Mucosa of descending colon (tissue), 3 donors: ENCODE data around the gene GLYR1. TPM values are rescaled to one million over a fixed set of nuclear protein-coding genes. Genes with fewer than 3 reads are reported as not detected.
A peak's percentile ranks its signal among the peaks of the same experiment; 100 is the strongest.

ENCODE experiments used
- ATAC-seq: fragments of 200-7000 bp; cut with Tn5 transposase; one replicate; pipeline ENCODE4 v1.9.1; 2020; ENCODE audit warnings: mild to moderate bottlenecking, moderate library complexity
- DNase-seq, 3 donors: peaks; one replicate each; pipeline ENCODE4 v3.0.0-alpha.2; 2020
- H3K36me3 ChIP-seq: fragments of 200-600 bp; one replicate; pipeline ENCODE4 v1.8.0; 2021; ENCODE audit warnings: low read depth, mild to moderate bottlenecking
- H3K4me1 ChIP-seq: fragments of 200-600 bp; one replicate; pipeline ENCODE4 v1.8.0; 2021; ENCODE audit warnings: low read depth, mild to moderate bottlenecking
- H3K4me3 ChIP-seq: fragments of 200-600 bp; one replicate; pipeline ENCODE4 v1.8.0; 2021; ENCODE audit warnings: mild to moderate bottlenecking
- H3K9me3 ChIP-seq: fragments of 200-600 bp; one replicate; pipeline ENCODE4 v1.8.0; 2021; ENCODE audit warnings: mild to moderate bottlenecking
- intact Hi-C, 2 donors: fragments of 100-400 bp; cut with DNase I in 1 of 2; cut with micrococcal nuclease in 1 of 2; formaldehyde crosslinking; loops; one replicate each; pipeline versions ENCODE4 v1.11.0 to v1.11.1; 2022; cut with DNase I, micrococcal nuclease
- total RNA-seq, 3 donors: library from RNA; stranded (reverse); fragmentation: NEBNext Ultra II Directional in 2 of 3; extraction: Animal tissue kit (Norgen Biotek cat#: 25700) in 2 of 3; gene quantifications; one replicate each; pipeline versions ENCODE4 v1.2.1 to v1.2.4, GENCODE V29; 2021 to 2023
- TF ChIP-seq, protein P1 (sequence below): fragments of 200-600 bp; IDR thresholded peaks from one replicate; pipeline ENCODE4 v1.8.0; 2022; ENCODE audit warnings: antibody characterized with exemption, mild to moderate bottlenecking
- donor health status: DM: no; HTN: no; CAD: no; lungs with moderate emphysema.
- donor health status: DM: no; HTN: no; CAD: no.
- donor health status: DM: no; HTN: yes; CAD: no.

Gene GLYR1
- total RNA-seq, 3 donors from 2014 or later: 110 to 123 (median 111) TPM

DNA sequence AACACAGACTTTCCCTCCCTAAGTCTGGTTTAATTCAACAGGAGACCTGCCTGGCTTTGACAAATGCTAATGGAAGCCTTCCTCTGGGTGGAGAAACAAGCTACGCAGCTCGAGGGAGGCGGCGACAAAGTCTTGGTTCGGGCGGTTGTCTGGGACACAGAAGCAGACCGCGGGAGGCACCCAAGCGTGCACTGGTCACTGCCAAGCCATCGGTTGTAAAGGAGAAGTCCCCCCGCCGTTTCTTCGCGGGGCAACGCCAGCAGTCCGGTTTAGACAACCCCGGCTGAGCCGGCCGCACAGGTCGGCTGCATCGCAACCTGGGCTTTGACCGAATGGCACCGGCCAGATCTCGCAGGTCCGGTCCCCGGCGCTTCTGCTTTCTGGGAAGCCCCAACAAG is 586 bp downstream of the GLYR1 start:
- TF ChIP-seq, protein P1, sequence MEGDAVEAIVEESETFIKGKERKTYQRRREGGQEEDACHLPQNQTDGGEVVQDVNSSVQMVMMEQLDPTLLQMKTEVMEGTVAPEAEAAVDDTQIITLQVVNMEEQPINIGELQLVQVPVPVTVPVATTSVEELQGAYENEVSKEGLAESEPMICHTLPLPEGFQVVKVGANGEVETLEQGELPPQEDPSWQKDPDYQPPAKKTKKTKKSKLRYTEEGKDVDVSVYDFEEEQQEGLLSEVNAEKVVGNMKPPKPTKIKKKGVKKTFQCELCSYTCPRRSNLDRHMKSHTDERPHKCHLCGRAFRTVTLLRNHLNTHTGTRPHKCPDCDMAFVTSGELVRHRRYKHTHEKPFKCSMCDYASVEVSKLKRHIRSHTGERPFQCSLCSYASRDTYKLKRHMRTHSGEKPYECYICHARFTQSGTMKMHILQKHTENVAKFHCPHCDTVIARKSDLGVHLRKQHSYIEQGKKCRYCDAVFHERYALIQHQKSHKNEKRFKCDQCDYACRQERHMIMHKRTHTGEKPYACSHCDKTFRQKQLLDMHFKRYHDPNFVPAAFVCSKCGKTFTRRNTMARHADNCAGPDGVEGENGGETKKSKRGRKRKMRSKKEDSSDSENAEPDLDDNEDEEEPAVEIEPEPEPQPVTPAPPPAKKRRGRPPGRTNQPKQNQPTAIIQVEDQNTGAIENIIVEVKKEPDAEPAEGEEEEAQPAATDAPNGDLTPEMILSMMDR: no peak
- H3K9me3 ChIP-seq: no peaks in the 10 kb centered on the region
- peak; percentile 61 for ATAC-seq
- H3K4me3 ChIP-seq: peak overlapping the region; percentile 98
- H3K4me1 ChIP-seq: peaks cover 41% of the 10 kb centered on the region
- DNase-seq: peak; percentile 78 to 82 (median 79)
- intact Hi-C loops: loop anchor here in 1 of 2 donors (10.0 kb wide), 1 partner anchor 108 kb away; the partner anchor contains the start of gene SEC14L5
- peaks cover 6% of the 10 kb centered on the region for H3K36me3 ChIP-seq

DNA sequence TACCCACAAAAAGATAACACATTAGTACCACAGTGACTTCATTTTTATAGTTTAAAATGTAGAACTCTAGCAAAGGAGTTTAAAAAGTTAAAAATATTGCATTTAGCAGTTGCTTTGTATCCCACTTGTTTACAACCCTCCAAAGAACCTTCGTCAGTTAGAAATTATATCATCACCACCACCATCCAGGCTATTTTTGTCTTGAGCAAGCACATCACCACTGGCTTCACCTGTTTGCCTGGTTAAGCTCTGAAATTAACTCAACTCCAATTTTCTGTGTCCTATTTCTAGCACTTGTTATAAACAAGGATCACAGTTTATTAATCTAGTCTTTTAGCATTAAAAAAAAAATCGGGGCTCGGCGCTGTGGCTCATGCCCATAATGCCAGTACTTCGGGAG is 6.1 kb downstream of the GLYR1 start:
- peaks cover 6% of the 10 kb centered on the region for H3K36me3 ChIP-seq
- intact Hi-C loops: loop anchor here in 1 of 2 donors (10.0 kb wide), 1 partner anchor 114 kb away; the partner anchor contains the start of gene SEC14L5
- ATAC-seq: no peak

DNA sequence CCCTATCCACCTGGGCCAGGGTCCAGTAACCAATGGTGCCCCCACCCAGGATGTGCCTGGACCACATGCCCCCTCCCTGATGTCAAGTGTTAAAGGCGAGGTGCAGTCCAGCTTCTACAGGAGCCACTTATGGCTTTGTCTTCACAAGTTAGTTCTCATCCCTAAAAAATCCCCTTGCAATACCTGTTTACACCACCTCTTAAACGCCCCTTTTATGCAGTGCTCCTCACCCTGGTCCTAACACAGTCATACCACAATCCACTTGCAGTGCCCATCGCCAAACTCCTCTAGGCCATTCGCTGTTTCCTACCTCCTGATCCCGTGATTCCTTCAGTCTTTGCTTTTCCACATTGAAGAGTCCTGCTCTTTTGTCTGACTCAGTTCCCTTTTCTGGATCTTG is 7.1 kb downstream of the GLYR1 start:
- no peak overlapping the region for H3K4me3 ChIP-seq
- no peaks in the 10 kb centered on the region for H3K9me3 ChIP-seq
- ATAC-seq (no peak), DNase-seq (no peak)
- TF ChIP-seq, protein P1: no peak
- intact Hi-C loops: loop anchor here in 1 of 2 donors (10.0 kb wide), 1 partner anchor 115 kb away; the partner anchor contains the start of gene SEC14L5
- H3K36me3 ChIP-seq: peaks cover 6% of the 10 kb centered on the region
- no peaks in the 10 kb centered on the region for H3K4me1 ChIP-seq

More for the DNA sequence above, 6.1 kb downstream of the GLYR1 start:
- DNase-seq: no peak
- no peak overlapping the region for H3K4me3 ChIP-seq
- TF ChIP-seq, protein P1: no peak
- H3K4me1 ChIP-seq: peaks cover 6% of the 10 kb centered on the region
- no peaks in the 10 kb centered on the region for H3K9me3 ChIP-seq

DNA sequence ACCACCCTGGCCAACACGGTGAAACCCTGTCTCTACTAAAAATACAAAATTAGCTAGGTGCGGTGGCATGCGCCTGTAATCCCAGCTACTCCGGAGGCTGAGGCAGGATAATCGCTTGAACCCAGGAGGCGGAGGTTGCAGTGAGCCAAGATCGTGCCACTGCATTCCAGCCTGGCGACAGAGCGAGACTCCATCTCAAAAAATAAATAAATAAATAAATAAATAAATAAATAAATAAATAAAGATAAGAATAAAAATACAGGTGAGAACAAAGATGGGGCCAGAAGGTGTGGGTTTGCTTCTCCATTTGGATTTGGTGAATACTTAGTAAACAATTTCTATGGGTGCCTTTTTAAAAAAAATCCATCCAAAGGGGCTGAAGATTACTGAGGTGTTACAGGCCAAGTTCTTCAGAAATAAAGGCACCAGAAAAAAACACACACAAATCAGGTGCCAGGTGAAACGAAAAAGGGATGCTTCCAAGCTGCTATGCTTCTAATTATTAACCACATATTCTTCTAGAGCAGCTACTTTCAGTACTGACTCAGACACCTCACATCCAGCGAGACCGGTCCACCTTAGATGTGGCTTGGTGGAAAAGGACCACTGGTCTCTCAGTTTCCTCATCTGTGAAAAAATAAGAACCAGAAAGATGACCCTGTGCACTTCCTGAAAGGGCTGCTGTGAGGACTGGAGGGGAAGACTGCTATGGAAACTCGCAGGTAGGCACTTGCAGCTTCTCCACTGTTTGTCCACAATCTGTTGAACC is 9.2 kb downstream of the GLYR1 start:
- H3K36me3 ChIP-seq: peaks cover 6% of the 10 kb centered on the region
- H3K9me3 ChIP-seq: no peaks in the 10 kb centered on the region
- TF ChIP-seq, protein P1: no peak
- no peak overlapping the region for H3K4me3 ChIP-seq
- intact Hi-C loops: no loop called here
- ATAC-seq (no peak), DNase-seq (no peak)
- H3K4me1 ChIP-seq: peaks cover 12% of the 10 kb centered on the region

DNA sequence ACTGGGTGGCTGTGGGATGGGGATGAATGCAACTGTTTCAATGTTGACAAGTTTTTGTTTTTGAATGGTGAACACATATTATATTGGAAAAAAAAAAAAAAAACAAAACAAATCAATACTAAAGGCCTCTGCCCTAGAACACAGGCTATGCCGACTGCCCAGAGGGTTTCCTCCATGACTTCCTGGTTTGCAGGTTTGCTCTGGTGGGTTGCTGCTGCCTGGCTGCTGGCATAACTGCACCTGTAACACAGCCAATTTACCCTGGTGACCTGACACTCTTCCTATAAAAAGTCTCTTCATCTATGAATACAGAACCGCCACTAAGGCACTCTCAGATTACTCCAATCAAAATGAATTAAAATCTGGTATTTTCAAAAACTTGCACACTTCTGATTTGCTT is 10.4 kb downstream of the GLYR1 start:
- Histone ChIP-seq H3K36me3 (peaks cover 3% of the 10 kb centered on the region), H3K4me1 (peaks cover 12% of the 10 kb centered on the region), H3K9me3 (no peaks in the 10 kb centered on the region), H3K4me3 (no peak overlapping the region)
- TF ChIP-seq, protein P1: no peak
- DNase-seq (no peak), ATAC-seq (no peak)
- intact Hi-C loops: no loop called here
